GM12878 (cell line): ENCODE measurements around the gene HES7. TPM values are rescaled to one million over a fixed set of nuclear protein-coding genes. Genes with fewer than 3 reads are reported as not detected.
A peak's percentile ranks its signal among the peaks of the same experiment; 100 is the strongest.

ENCODE experiments used
- ATAC-seq: fragments of 200-7000 bp; cut with Tn5 transposase; 3 replicates; pipeline ENCODE4 v1.9.1; 2020; ENCODE audit warnings: mild to moderate bottlenecking, moderate library complexity
- BruUV-seq: library from RNA; stranded (reverse); fragments of 400-500 nt; replicated peaks from 2 replicates; lab custom pipeline; 2021; lab: Mats Ljungman, UMichigan
- CTCF ChIA-PET: fragments of 300-600 bp; sonication (Branson Sonifier 250); formaldehyde crosslinking; extraction: SDS; loops from one replicate; lab custom pipeline; 2021; ENCODE audit warnings: inconsistent platforms; lab: Yijun Ruan, JAX
- POLR2A ChIA-PET: fragments of 350-600 bp; formaldehyde crosslinking; extraction: SDS; loops from one replicate; lab custom pipeline; 2021; ENCODE audit warnings: inconsistent platforms; lab: Charles Lee
- RAD21 ChIA-PET: fragments of 300-600 bp; sonication (Branson Sonifier 250); formaldehyde crosslinking; loops from one replicate; lab custom pipeline; 2023; ENCODE audit warnings: antibody characterized with exemption; ENCODE audit not compliant: unreplicated experiment; lab: Charles Lee
- SMC1A ChIA-PET: fragments of 300-600 bp; sonication (Branson Sonifier 250); formaldehyde crosslinking; loops from one replicate; lab custom pipeline; 2023; ENCODE audit not compliant: unreplicated experiment, uncharacterized antibody; lab: Charles Lee
- DNase-seq: peaks from one replicate; pipeline ENCODE4 v3.0.0-alpha.2; 2011; ENCODE audit warnings: low read depth, low spot score
- FAIRE-seq: peaks from 3 replicates; lab custom pipeline; 2011; peaks lifted over from hg19 to GRCh38; lab: Jason Lieb, UNC
- H2AFZ ChIP-seq: 2 replicates; pipeline ENCODE4 v1.6.0; 2011; ENCODE audit warnings: low read depth, low read length, control low read depth; ENCODE audit not compliant: control insufficient read depth
- H3K27ac ChIP-seq: 2 replicates; pipeline ENCODE4 v1.5.1; 2011; ENCODE audit warnings: control low read depth; ENCODE audit not compliant: control insufficient read depth, insufficient read depth
- H3K27me3 ChIP-seq, 2 experiments: replicated peaks in 1 of 2; 2 replicates each; pipeline versions ENCODE4 v1.6.0 to v1.6.1; 2011; ENCODE audit warnings: low read length in 1 of 2; ENCODE audit not compliant: control insufficient read depth in 2 of 2, insufficient read depth in 2 of 2
- H3K36me3 ChIP-seq, 2 experiments: 2 replicates each; pipeline ENCODE4 v1.5.1; 2011; ENCODE audit warnings: low read length in 1 of 2; ENCODE audit not compliant: control insufficient read depth in 2 of 2, insufficient read depth in 2 of 2
- H3K4me1 ChIP-seq: 2 replicates; pipeline ENCODE4 v1.6.1; 2011; ENCODE audit warnings: mild to moderate bottlenecking, low read length, moderate library complexity, mixed read lengths; ENCODE audit not compliant: control insufficient read depth, insufficient read depth
- H3K4me2 ChIP-seq: 2 replicates; pipeline ENCODE4 v1.6.0; 2011; ENCODE audit warnings: control low read depth; ENCODE audit not compliant: control insufficient read depth, insufficient read depth
- H3K4me3 ChIP-seq: fragments of 200-600 bp; sonication (generic); 2 replicates; pipeline ENCODE4 v1.5.1; 2016
- H3K79me2 ChIP-seq: 2 replicates; pipeline ENCODE4 v1.6.0; 2011; ENCODE audit warnings: low read length; ENCODE audit not compliant: control insufficient read depth, insufficient read depth
- H3K9ac ChIP-seq: 2 replicates; pipeline ENCODE4 v1.8.0; 2011; ENCODE audit warnings: low read length, control low read depth, mixed read lengths; ENCODE audit not compliant: control insufficient read depth, insufficient read depth
- H3K9me3 ChIP-seq: replicated peaks from 3 replicates; pipeline ENCODE4 v1.5.1; 2011; ENCODE audit warnings: mild to moderate bottlenecking, low read length; ENCODE audit not compliant: control insufficient read depth, insufficient read depth
- H4K20me1 ChIP-seq: 2 replicates; pipeline ENCODE4 v1.6.0; 2011; ENCODE audit not compliant: control insufficient read depth, insufficient read depth
- ASH2L ChIP-seq: fragments of 300-600, 200-600 bp; sonication (generic); IDR thresholded peaks from 2 replicates; pipeline ENCODE4 v1.6.1; 2017; ENCODE audit warnings: low read depth, mild to moderate bottlenecking, borderline replicate concordance
- EGR1 ChIP-seq, 2 experiments: IDR thresholded peaks; 1 replicate in 1 of 2; 2 replicates in 1 of 2; pipeline ENCODE4 v1.6.1; 2011 to 2012; ENCODE audit warnings: low read depth in 2 of 2, low read length in 2 of 2, borderline replicate concordance in 1 of 2, mild to moderate bottlenecking in 1 of 2, moderate library complexity in 1 of 2
- GATAD2B ChIP-seq: fragments of 450-650 bp; conservative IDR thresholded peaks from 2 replicates; pipeline ENCODE4 v1.6.1; 2017; ENCODE audit warnings: low read depth, mild to moderate bottlenecking, moderate library complexity
- NBN ChIP-seq: fragments of 450-650 bp; IDR thresholded peaks from 2 replicates; pipeline ENCODE4 v1.6.1; 2016
- NR2F1 ChIP-seq: fragments of 450-650 bp; conservative IDR thresholded peaks from 2 replicates; pipeline ENCODE4 v1.6.1; 2017; ENCODE audit warnings: mild to moderate bottlenecking
- POU2F2 ChIP-seq: IDR thresholded peaks from 3 replicates; pipeline ENCODE4 v1.6.1; 2011; ENCODE audit warnings: low read depth, mild to moderate bottlenecking, low read length, borderline replicate concordance
- PRDM15 ChIP-seq: fragments of 450-650 bp; formaldehyde crosslinking; IDR thresholded peaks from 2 replicates; pipeline ENCODE4 v1.4.0; 2020; ENCODE audit warnings: mild to moderate bottlenecking, moderate library complexity
- RB1 ChIP-seq: fragments of 450-650 bp; formaldehyde crosslinking; IDR thresholded peaks from 2 replicates; pipeline ENCODE4 v1.6.1; 2017; ENCODE audit warnings: mild to moderate bottlenecking, borderline replicate concordance
- RFX5 ChIP-seq: IDR thresholded peaks from 2 replicates; pipeline ENCODE4 v1.6.1; 2011; ENCODE audit warnings: low read depth, low read length, improper control_type of control experiment
- SMARCA5 ChIP-seq: fragments of 450-650 bp; IDR thresholded peaks from 2 replicates; pipeline ENCODE4 v1.6.1; 2017; ENCODE audit warnings: mild to moderate bottlenecking
- ZNF384 ChIP-seq: IDR thresholded peaks from 2 replicates; pipeline ENCODE4 v1.6.1; 2012; ENCODE audit warnings: low read depth, mild to moderate bottlenecking, low read length, improper control_type of control experiment, borderline replicate concordance
- ZNF687 ChIP-seq: fragments of 450-650 bp; IDR thresholded peaks from 2 replicates; pipeline ENCODE4 v1.6.1; 2017; ENCODE audit warnings: mild to moderate bottlenecking, moderate library complexity
- WGBS: methylation state at CpG from one replicate; pipeline ENCODE4 v1.1.6; 2016; ENCODE audit warnings: low lambda C conversion rate; ENCODE audit not compliant: insufficient replicate concordance, insufficient coverage; ENCODE audit errors: missing lambda C conversion rate; 5-methylcytosine and 5-hydroxymethylcytosine counted together
- in situ Hi-C: fragments of 300-500 bp; cut with MboI; formaldehyde crosslinking; loops from 9 replicates; pipeline ENCODE4 v1.14.3; 2018; ENCODE audit warnings: mixed read lengths
- intact Hi-C: fragments of 100-400 bp; cut with micrococcal nuclease; formaldehyde crosslinking; loops from one replicate; pipeline ENCODE4 v1.14.2; 2022; ENCODE audit not compliant: unreplicated experiment
- polyA plus RNA-seq, 11 experiments: library from polyadenylated mRNA; depleted of rRNA in 4 of 11; unstranded in 6 of 11; stranded (reverse) in 5 of 11; fragments of >200 nt; fragmentation: Nextera tagmentation in 4 of 11; fragmentation: Illumina TruSeq in 1 of 11; extraction: Ambion mirVana in 4 of 11; extraction: Trizol in 1 of 11; gene quantifications; 1 replicate in 1 of 11; 2 replicates in 10 of 11; pipeline versions ENCODE4 v1.2.1 to v1.2.3, GENCODE V29; 2011 to 2016; ENCODE audit warnings: inconsistent platforms in 2 of 11, missing spikeins in 2 of 11, low read depth in 1 of 11
- total RNA-seq, 4 experiments: library from RNA; depleted of rRNA in 3 of 4; stranded (reverse); fragments of >200 nt in 3 of 4; fragmentation: Illumina TruSeq in 1 of 4; extraction: Trizol in 1 of 4; gene quantifications; 2 replicates each; pipeline versions ENCODE4 v1.2.1 to v1.2.3, GENCODE V29; 2013 to 2021
- TF ChIP-seq, protein P1 (sequence below): fragments of 450-650 bp; IDR thresholded peaks from 2 replicates; pipeline ENCODE4 v1.6.1; 2014; ENCODE audit warnings: mild to moderate bottlenecking

HES7 gene
- total and polyA plus RNA-seq, 10 of the 15 experiments (the other 5 are each of a cell fraction or from before 2014, with no cell fraction given): 0.07 to 1.3 (median 0.63) TPM; not detected in 4

- CTCF ChIA-PET: interaction anchor here (0.7 to 2.2 kb wide), 9 partner anchors 7 to 174 kb away, joined by 3 to 16 read pairs (median 6); no protein-coding TSS in a partner anchor
- peak; percentile 38 for FAIRE-seq
- TF ChIP-seq, protein P1, sequence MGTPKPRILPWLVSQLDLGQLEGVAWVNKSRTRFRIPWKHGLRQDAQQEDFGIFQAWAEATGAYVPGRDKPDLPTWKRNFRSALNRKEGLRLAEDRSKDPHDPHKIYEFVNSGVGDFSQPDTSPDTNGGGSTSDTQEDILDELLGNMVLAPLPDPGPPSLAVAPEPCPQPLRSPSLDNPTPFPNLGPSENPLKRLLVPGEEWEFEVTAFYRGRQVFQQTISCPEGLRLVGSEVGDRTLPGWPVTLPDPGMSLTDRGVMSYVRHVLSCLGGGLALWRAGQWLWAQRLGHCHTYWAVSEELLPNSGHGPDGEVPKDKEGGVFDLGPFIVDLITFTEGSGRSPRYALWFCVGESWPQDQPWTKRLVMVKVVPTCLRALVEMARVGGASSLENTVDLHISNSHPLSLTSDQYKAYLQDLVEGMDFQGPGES: no peak
- TF ChIP-seq POU2F2: no peak
- TF ChIP-seq GATAD2B: 0 out of 2 replicates have a peak, but pooled peaks have one; percentile 51
- TF ChIP-seq ZNF687: 0 out of 2 replicates have a peak, but pooled peaks have one; percentile 33
- no peak for TF ChIP-seq PRDM15
- peak; percentile 77; the same call in 1 of the 2 replicates for TF ChIP-seq SMARCA5
- TF ChIP-seq ASH2L: no peak
- TF ChIP-seq NBN: no peak
- 0 out of 2 replicates have a peak, but pooled peaks have one; percentile 21 for TF ChIP-seq NR2F1
- TF ChIP-seq ZNF384: peak; percentile 69
- TF ChIP-seq RFX5: 0 out of 2 replicates have a peak, but pooled peaks have one; percentile 15
- no peak for TF ChIP-seq EGR1 (IDR thresholded peaks at IDR 0.05; ENCODE audit: borderline replicate concordance in 1 of 2, low read depth in 2 of 2, low read length in 2 of 2)
- TF ChIP-seq RB1: peak; percentile 30; the same call in 1 of the 2 replicates
Measured at GRCh38 chr17:8126491-8127066, 2.7 kb upstream of the HES7 start.

More at GRCh38 chr17:8126491-8127066, 2.7 kb upstream of the HES7 start:
- SMC1A ChIA-PET: interaction anchor here (0.6 to 2.5 kb wide), 7 partner anchors 12 to 739 kb away, joined by 3 to 26 read pairs (median 4); partner anchors contain the start of gene SLC25A35
- intact Hi-C loops (loop anchor here (1.0 kb wide), 1 partner anchor 12 kb away; no protein-coding TSS in a partner anchor), in situ Hi-C loops (loop anchor here (5.0 kb wide), 1 partner anchor 96 kb away; no protein-coding TSS in a partner anchor)
- WGBS: 0% methylated on average over 16 of the region's 45 CpGs
- RAD21 ChIA-PET: interaction anchor here (0.7 to 1.9 kb wide), 5 partner anchors 11 to 58 kb away, joined by 3 to 14 read pairs (median 3); no protein-coding TSS in a partner anchor
- Histone ChIP-seq H3K9me3 (no peaks in the 10 kb centered on the region), H3K27ac (no peak overlapping the region; the same call in 1 of the 2 replicates), H3K9ac (peak overlapping the region; percentile 72; the same call in 1 of the 2 replicates), H2AFZ (peak overlapping the region; percentile 93), H4K20me1 (no peaks in the 10 kb centered on the region), H3K27me3 (peaks cover 5 to 9% of the 10 kb centered on the region in 2 experiments), H3K79me2 (no peaks in the 10 kb centered on the region), H3K4me1 (peaks cover 32% of the 10 kb centered on the region), H3K4me3 (peak overlapping the region; percentile 99), H3K4me2 (peak overlapping the region; percentile 94), H3K36me3 (no peaks in the 10 kb centered on the region)
- POLR2A ChIA-PET: interaction anchor here (0.8 to 2.4 kb wide), 4 partner anchors 11 to 169 kb away, joined by 3 to 20 read pairs (median 10); partner anchors contain the start of genes PER1 and SLC25A35
- BruUV-seq: no TSS peak
- no peak for DNase-seq
- ATAC-seq: peak; percentile 56
